Fibroblast of peridontal ligament (primary cell): ENCODE data around the gene TIMM13.
A peak's percentile ranks its signal among the peaks of the same experiment; 100 is the strongest.
"Not testable (repeated sequence)": the region's sequence is repeated elsewhere in the genome, so short reads cannot be mapped to it uniquely, and the experiment has no call there.

Source experiments
- DNase-seq: peaks from one replicate; pipeline ENCODE4 v3.0.0-alpha.2; 2010; ENCODE audit errors: extremely low read depth

Gene TIMM13

DNA sequence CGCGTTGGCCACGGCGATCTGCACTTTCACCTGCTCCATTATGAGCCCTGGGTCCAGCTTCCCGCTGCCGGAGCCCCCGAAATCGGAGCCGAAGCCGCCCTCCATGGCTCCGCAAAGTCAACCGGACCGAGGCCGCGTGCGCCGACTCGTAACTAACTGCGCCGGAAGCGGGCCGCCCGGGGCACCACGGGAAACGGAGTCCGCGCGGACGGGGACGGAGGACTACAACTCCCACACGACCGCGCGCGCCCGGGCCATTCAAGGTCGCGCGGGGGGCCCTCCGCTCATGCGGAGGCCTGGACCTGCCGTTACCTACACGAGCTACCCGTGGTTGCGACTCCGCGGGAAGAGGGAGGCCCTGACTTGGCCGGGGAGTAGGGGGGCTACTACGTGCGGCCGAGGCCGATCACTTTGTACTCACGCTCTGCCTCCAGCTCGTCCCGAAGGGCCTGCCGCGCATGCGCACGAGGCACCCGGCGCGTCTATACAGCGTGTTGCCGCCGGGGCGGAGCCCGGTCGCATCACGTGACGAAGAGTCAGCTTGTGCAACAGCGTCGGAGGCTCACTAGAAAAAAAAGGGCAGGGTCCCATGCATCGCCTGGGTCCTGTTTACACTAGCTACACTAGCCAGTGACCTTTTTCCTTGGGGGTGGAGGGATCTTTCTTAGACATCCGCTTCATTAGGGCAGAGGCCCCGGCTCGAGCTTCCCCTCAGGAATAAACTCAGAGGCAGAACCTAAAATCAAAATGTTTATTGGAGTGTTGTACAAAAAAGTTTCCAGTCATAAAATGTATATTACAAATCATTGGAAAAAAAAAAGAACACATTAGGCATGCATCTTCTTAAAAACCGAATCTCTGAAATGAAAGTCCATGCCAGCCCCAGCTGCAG lies at the start of gene TIMM13:
Gene TIMM13, minus strand, starts transcription at position 158 of the 892 bp plus-strand sequence. Its CDS starts 53 bp downstream, at position 105.
- peak; percentile 95 for DNase-seq

DNA sequence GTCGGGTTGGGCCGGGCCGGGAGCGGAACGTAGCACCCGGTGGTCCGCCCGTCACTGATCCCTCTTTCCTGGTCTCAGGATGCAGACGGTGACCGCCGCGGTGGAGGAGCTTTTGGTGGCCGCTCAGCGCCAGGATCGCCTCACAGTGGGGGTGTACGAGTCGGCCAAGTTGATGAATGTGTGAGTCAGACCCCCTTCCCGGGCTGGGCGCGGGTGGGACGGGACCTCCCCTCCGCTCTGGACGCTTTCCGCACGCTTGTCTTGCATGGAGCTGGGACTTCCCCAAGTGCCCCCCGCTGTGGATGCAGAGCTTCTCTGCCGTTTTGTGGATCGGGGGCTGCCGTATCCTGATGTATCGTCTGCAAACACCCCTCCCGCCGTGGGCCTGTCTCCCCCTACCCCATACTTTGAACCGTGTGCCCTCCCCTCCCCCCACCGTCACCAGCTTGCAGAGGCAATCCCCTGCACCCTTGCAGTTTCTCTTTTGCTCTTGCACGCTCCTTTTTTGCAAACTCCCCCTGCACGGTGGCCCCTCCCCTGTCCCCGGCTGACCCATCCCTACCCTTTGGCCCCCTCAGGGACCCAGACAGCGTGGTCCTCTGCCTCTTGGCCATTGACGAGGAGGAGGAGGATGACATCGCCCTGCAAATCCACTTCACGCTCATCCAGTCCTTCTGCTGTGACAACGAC lies 49.2 kb upstream of the TIMM13 start:
- peak; percentile 39 for DNase-seq

DNA sequence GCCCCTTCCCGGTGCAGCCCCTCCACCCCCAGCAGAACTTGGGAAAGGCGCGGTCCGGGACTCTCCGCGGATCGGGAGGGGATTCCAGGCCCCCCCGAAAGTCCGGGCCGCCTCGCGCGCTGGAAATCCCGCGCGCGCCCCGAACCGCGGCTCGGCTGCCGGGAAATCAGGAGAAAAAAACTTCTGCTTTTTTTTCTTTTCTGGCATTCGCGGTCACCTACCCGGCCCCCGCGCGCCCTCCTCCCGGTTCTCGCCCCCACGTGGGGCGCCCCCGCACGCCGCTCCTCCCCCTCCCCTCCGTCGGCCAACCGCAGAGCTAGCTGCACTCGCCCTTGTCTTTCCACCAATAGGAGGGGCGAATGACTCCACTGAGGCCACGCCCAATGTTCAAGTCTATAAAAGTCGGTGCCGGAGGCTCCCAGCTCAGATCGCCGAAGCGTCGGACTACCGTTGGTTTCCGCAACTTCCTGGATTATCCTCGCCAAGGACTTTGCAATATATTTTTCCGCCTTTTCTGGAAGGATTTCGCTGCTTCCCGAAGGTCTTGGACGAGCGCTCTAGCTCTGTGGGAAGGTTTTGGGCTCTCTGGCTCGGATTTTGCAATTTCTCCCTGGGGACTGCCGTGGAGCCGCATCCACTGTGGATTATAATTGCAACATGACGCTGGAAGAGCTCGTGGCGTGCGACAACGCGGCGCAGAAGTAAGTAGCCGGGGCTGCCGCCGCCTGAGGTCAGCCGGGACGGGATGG lies 48.5 kb upstream of the TIMM13 start, which contains the start of gene GADD45B:
Gene GADD45B, plus strand, starts transcription at position 426 of the 749 bp plus-strand sequence. Its CDS starts 232 bp downstream, at position 658.
- peak; percentile 99 for DNase-seq

DNA sequence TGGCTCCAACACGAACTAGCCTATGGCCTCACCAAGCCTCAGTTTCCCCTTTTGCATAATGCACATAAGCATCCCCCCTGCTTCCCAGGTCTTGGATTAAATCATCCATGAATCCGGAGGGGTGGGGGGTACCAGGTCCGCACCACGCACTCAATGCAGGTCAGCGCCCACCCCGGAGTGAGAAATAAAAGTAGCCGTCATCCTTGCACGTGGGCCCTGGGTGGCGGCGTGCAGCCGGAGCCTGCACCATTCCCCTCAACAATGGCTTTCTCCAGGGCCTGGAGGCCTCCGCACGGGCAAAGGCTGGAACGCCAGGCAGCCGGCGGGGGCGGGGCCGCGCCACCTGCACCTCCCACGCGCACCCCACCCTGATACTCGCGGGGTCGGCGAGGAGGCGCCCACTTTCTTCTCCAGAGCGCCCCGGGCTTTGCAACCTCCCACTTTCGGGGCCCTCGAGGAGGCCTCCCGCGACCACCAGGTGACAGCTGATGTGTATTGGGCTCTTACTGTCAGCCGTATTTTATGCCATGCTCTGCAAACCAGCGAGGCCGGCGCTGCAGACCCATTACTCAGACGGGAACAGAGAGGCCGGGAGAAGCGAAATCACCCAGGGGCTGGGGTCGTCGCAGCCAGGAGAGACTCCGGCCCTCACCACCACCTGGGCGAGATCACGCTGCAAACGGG lies 47.8 kb upstream of the TIMM13 start:
- DNase-seq, result peak; percentile 43

DNA sequence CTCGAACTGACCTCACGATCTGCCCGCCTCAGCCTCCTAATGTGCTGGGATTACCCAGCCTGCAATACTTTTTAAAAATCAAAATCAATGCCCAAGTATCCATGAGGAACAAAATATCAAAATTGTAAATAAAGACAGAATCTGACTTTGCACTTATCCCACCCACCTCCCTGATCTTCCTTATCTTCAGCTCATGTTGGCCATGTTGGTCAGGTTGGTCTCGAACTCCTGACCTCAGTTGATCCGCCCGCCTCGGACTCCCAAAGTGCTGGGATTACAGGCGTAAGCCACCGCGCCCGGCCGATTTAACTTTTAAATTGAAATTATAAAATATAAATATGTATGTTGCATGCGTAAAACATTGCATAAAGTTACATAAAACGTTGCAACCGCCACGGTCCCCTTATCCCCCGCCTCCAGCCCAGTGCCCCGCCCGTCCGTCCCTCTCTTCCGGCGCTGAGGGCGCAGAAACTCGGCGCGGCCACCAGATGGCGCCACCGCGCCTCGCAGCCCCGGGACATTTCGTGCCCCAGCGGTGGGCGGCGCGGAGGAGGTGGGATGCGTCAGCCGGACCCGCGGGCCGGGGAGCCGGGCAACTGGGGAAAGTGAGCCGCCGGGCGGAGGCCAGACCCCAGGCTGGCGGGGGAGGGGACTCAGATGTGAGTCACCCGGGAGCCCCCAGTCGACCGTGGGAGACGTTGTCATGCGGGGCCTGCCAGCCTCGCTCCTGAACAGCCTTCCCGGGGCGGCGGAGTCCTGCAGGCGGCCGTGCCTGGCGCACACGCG lies 47.0 kb upstream of the TIMM13 start:
- DNase-seq, result peak; percentile 74

DNA sequence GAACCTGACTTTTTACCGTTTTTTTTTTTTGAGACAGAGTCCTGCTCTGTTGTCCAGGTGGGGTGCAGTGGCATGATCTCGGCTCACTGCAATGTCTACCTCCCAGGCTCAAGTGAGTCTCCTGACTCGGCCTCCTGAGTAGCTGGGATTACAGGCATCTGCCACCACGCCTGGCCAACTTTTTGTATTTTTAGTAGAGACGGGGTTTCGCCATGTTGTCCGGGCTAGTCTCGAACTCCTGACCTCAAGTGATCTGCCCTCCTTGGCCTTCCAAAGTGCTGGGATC lies 42.5 kb upstream of the TIMM13 start:
- not testable (repeated sequence) for DNase-seq

DNA sequence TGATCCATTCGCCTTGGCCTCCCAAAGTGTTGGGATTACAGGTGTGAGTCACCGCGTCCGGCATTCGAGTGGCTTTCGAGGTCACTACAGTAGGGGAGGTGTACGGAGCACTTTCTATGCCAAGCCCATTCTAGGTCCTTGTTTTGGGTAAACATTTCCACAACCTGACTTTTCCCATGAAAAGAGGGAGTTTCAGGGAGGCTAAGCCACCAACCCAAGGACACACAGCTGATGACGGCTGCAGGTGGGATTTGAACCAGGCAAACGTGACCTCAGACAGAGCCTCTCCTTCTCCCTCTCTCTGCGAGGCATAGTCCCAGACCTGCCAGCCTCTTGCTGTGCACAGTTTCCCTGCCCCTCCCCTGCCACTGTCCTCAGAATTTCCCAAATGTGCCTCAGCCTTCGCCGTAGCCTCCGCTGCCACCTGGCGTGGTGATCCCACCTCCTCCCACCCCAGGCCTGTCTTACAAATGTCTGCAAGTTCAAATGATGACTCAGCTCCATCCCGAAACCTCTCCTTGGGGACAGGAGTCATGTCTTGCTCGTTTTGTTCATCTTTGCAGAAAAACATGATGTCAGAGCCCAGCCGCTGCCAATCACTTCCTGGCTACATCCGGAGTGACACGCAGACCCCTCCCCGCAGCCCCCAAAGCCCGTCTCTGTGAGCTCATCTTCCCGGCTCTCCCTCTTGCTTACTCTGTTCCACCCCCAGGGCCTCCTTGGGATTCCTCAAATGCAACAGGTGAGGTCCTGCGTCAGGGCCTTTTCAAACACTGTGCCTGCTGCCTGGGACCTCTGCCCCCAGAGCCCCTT lies 41.9 kb upstream of the TIMM13 start:
- peak; percentile 81 for DNase-seq

DNA sequence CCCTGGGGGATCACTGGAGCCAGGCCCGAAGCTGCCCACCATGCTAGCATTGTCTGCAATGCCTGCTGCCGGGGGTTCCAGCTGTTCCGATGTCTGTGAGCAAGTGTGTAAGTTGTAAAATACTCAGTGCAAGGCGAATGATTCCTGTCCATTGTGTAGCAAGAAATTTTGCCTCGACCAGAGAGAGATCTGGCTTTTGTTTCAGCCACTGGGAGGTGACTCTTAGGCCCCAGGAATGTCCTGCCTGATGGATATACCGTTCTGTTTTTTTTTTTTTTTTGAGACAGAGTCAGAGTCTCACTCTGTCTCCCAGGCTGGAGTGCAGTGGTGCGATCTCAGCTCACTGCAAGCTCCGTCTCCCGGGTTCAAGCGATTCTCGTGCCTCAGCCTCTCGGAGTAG lies 41.2 kb upstream of the TIMM13 start:
- no peak for DNase-seq

DNA sequence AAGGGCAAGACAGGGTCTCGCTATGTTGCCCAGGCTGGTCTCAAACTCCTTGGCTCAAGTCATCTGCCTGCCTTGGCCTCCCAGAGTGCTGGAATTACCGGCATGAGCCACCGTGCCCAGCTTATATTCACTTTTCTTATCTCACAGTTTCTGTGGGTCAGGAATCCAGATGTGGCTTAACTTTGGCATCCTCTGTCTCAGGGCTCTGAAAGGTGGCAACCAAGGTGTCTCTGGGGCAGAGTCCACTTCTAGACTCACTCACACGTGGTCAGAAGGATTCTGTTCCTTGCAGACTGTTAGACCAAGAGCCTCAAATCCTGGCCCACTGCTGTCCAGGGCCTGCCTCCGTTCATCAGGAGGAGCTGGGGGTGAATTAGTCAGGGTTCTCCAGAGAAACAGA lies 37.0 kb upstream of the TIMM13 start:
- no peak for DNase-seq

DNA sequence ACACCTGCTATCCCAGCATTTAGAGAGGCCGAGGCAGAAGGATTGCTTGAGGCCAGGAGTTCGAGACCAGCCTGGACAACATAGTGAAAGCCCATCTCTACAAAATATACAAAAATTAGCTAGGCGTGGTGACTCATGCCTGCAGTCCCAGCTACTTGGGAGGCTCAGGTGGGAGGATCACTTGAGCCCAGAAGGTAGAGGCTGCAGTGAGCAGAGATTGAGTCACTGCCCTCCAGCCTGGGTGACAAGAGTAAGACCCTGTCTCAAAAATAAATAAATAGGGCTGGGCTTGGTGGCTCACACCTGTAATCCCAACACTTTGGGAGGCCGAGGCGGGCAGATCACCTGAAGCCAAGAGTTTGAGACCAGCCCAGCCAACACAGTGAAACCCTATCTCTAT lies 36.3 kb upstream of the TIMM13 start:
- not testable (repeated sequence) for DNase-seq

DNA sequence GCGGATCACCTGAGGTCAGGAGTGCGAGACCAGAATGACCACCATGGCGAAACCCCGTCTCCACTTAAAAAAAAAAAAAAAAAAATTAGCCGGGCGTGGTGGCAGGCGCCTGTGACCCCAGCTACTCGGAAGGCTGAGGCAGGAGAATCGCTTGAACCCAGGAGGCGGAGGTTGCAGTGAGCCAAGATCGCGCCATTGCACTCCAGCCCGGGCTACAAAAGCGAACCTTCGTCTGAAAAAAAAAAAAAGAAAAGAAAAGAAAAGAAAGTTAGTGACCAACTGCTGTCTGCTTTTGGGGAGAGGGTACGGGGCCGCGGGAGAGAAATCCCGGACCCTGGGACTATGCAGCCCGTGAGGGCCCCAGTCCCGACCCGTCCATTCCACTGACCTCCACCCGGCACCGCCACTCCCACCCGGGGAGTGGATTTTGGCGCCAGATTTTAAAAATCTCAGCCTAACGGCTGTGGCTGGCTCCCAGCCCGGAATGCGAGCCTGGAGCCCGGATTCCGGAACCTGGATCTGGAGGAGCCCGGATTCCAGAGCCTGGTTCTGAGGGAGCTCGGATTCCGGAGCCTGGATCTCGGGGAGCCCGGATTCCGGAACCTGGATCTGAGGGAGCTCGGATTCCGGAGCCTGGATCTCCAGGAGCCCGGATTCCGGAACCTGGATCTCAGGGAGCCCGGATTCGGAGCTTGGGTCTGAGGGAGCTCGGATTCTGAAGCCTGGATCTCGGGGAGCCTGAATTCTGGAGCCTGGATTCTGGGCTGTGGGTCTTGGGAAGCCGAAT lies 35.4 kb upstream of the TIMM13 start:
- peak; percentile 99 for DNase-seq

DNA sequence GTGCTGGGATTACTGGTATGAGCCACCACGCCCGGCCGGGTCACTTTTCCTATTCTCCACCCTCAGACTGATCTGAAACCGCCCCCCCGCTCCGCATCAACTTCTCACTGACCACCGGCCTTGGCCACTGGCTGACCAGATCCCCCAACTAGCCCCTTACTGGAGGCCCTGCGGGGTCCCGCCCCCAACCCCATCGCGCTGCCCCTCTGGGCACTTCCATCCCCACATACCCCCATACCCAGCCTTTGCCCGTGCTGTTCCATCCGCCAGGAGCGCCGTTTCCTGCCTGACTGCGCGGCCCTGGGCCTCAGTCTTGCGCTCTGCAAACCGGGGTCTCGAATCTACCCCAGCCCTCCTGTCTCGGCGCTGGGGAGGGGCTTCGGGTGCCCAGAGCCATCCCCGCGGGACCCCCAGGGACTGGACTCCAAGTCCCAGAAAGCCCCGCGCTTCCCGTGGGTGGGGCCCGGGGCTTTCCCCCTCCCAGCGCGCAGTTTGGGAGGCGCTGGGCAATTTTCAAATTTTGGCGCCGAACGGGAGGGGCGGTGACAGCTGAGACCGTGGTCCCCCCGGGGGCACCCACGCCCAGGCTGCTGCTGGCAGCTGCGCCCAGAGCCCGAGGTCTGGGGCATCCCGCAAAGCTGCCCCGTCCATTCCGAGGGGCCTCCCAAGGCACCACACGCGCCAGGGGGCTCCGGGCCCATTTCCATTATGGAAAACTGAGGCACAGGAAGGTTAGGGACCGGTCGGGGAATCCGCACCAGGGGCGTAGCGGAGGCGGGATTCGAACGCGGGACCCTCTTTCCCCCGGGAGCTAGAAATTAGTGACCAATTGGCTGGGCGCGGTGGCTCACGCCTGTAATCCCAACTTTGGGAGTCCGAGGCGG lies 34.6 kb upstream of the TIMM13 start:
- peak; percentile 49 for DNase-seq

DNA sequence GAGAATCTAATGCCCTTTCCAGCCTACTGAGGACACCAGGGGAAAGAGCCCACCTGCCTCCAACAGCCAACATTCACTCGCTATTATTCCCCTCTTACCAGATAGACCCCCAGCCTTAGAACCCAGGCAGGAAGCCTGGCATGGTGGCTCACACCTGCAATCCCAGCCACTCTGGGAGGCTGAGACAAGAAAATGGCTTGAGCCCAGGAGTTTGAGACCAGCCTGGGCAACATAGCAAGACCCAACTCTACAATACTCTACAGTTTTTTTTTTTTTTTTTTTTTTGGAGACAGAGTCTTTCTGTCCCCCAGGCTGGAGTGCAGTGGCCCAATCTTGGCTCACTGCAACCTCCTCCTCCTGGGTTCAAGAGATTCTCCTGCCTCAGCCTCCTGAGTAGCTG lies 32.9 kb upstream of the TIMM13 start:
- no peak for DNase-seq

DNA sequence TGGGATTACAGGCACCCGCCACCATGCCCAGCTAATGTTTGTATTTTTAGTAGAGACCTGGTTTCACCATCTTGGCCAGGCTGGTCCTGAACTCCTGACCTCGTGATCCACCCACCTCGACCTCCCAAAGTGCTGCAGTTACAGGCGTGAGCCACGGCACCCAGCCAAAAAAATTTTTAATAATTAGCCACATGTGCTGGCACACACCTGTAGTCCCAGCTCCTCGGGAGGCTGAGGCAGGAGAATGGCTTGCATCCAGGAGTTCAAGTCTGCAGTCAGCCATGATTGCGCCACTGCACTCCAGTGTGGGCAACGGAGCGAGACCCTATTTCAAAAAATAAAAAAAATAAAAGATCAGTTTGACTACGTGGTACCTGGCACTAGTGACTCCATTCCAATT lies 31.4 kb upstream of the TIMM13 start:
- DNase-seq, result not testable (repeated sequence)

DNA sequence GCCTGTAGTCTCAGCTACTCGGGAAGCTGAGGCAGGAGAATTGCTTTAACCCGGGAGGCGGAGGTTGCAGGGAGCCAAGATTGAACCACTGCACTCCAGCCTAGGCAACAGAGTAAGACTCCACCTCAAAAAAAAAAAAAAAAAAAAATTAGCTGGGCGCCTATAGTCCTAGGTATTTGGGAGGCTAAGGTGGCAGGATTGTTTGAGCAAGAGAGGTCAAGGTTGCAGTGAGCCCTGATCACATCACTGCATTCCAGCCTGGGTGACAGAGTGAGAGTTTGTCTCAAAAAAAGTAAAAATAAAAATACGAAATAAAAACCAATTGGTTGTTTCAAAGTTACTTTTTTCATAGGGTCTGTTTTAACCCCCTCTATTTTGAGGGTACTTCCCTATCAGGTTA lies 30.7 kb upstream of the TIMM13 start:
- no peak for DNase-seq

DNA sequence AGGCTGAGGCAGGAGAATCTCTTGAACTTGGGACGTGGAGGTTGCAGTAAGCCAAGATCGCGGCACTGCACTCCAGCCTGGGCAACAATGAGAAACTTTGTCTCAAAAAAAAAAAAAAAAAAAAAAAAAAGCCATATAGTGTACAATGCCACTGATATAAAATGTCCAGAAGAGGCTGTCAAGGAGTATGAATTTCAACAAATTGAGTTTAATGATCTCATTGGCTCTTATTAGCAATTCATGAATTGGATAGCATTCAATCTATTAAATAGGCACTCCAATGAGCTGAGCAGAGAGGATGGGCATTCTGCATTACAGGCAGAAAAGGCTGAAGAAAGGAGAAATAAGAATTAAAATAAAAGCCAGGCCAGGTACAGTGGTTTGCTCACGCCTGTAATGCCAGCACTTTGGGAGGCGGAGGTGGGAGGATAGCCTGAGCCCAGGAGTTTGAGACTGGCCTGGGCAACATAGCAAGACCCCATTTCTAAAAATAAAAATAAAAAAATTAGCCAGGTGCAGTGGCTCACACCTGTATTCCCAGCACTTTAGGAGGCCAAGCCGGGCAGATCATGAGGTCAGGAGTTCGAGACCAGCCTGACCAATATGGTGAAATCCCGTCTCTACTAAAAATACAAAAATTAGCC lies 30.1 kb upstream of the TIMM13 start:
- DNase-seq, result no peak

DNA sequence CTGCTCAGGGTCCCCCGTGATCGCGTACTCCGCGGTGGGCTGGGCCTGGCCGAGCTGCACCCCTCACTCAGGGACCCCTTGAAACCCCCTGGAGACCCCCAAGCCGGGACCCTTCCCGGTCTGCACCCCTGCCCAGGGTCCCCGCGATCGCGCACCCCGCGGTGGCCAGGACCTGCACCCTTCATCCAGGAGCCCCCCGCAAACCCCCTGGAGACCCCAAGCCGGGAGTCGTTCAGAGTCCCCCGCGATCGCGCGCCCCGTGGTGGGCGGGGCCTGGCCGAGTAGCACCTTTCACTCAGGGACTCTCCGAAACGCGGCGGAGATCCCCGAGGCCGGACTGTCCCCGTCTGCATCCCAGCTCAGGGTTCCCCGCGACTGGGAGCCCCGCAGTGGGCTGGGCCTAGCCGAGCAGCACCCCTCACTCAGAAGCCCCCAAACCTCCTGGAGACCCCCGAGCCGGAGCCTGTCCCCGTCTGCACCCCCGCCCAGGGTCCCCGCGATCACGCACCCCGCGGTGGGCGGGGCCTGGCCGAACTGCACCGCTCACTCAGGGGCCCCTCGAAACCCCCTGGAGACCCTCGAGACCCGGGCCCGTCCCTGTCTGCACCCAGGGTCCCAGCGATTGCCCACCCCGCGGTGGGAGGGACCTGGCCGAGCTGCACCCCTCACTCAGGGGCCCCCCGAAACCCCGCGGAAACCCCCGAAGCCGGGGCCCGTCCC lies 28.6 kb upstream of the TIMM13 start:
- DNase-seq, result no peak
